Peyer's patch (tissue), 4 donors: ENCODE data around the gene MARK3. TPM values are rescaled to one million over a fixed set of nuclear protein-coding genes. Genes with fewer than 3 reads are reported as not detected.

Source experiments
- DNase-seq, 3 donors: peaks; one replicate each; pipeline ENCODE4 v3.0.0-alpha.2; 2017 to 2019
- H3K27ac ChIP-seq, 4 donors: fragments of 200-600 bp; sonication (generic); one replicate each; pipeline ENCODE4 v1.5.1; 2016 to 2019
- H3K27me3 ChIP-seq, 2 donors: fragments of 200-600 bp; sonication (generic); one replicate each; pipeline ENCODE4 v1.5.1; 2019
- H3K36me3 ChIP-seq, 3 donors: fragments of 200-600 bp; sonication (generic); one replicate each; pipeline ENCODE4 v1.5.1; 2016 to 2019
- H3K4me1 ChIP-seq, 4 donors: fragments of 200-600 bp; sonication (generic); one replicate each; pipeline ENCODE4 v1.5.1; 2016 to 2019
- H3K4me3 ChIP-seq, 4 donors: fragments of 200-600 bp; sonication (generic); 1 replicate in 3 of 4; 2 replicates in 1 of 4; pipeline ENCODE4 v1.5.1; 2016 to 2019; ENCODE audit warnings: mild to moderate bottlenecking in 1 of 4
- H3K9me3 ChIP-seq, 4 donors: fragments of 200-600 bp; sonication (generic); one replicate each; pipeline ENCODE4 v1.5.1; 2016 to 2019; ENCODE audit warnings: mild to moderate bottlenecking in 1 of 4
- POLR2A ChIP-seq, 2 donors: fragments of 450-650 bp; IDR thresholded peaks; one replicate each; pipeline ENCODE4 v1.5.1; 2017; ENCODE audit warnings: antibody characterized with exemption in 2 of 2, mild to moderate bottlenecking in 2 of 2, moderate library complexity in 2 of 2
- total RNA-seq, 4 donors: library from RNA; depleted of rRNA; stranded (reverse); fragments of >200 nt; gene quantifications; one replicate each; pipeline ENCODE4 v1.1.0, GENCODE V29; 2016
- TF ChIP-seq, protein P1 (sequence below), 6 experiments: fragments of 450-650 bp in 4 of 6; fragments of 200-600 bp in 2 of 6; sonication (generic) in 1 of 6; IDR thresholded peaks; one replicate each; pipeline ENCODE4 v1.5.1; 2017 to 2019; ENCODE audit warnings: antibody characterized with exemption in 6 of 6, mild to moderate bottlenecking in 3 of 6, moderate library complexity in 1 of 6

Gene MARK3
- total RNA-seq, 4 donors from 2014 or later: 76.0 to 196 (median 99.5) TPM

DNA sequence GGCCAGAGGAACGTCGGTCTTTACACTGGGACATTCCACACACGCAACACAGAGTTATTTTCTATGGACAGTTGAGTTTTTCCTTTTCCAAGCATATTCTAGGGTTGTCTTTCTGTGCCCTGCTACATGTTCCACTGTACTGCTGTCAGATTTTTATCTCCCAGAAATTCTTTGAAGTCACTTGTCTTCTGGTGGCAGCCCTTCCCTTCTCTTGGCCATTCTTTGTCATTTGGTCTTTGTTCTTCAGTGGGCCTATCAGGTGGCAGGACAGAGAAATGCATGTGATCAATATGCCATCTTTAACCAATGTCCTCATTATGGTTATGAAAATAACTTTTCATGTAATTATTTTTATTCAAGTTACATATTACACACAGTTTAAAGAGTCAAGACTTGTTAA lies 36.3 kb downstream of the MARK3 start:
- H3K9me3 ChIP-seq: no peaks in the 10 kb centered on the region
- no peak overlapping the region for H3K27ac ChIP-seq
- H3K4me1 ChIP-seq: peaks cover 0 to 7% (median 0%) of the 10 kb centered on the region in 4 donors
- no peak for DNase-seq
- H3K4me3 ChIP-seq: no peak overlapping the region
- H3K36me3 ChIP-seq: peaks cover 0 to 7% (median 0%) of the 10 kb centered on the region in 3 donors
- TF ChIP-seq, protein P1, sequence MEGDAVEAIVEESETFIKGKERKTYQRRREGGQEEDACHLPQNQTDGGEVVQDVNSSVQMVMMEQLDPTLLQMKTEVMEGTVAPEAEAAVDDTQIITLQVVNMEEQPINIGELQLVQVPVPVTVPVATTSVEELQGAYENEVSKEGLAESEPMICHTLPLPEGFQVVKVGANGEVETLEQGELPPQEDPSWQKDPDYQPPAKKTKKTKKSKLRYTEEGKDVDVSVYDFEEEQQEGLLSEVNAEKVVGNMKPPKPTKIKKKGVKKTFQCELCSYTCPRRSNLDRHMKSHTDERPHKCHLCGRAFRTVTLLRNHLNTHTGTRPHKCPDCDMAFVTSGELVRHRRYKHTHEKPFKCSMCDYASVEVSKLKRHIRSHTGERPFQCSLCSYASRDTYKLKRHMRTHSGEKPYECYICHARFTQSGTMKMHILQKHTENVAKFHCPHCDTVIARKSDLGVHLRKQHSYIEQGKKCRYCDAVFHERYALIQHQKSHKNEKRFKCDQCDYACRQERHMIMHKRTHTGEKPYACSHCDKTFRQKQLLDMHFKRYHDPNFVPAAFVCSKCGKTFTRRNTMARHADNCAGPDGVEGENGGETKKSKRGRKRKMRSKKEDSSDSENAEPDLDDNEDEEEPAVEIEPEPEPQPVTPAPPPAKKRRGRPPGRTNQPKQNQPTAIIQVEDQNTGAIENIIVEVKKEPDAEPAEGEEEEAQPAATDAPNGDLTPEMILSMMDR (IDR thresholded peaks at IDR 0.05): no peak
- TF ChIP-seq POLR2A (IDR thresholded peaks at IDR 0.05): no peak
- H3K27me3 ChIP-seq: no peaks in the 10 kb centered on the region

- Histone ChIP-seq H3K4me1 (peaks cover 0 to 7% (median 0%) of the 10 kb centered on the region in 4 donors), H3K27ac (no peak overlapping the region), H3K4me3 (no peak overlapping the region), H3K36me3 (peaks cover 0 to 4% (median 0%) of the 10 kb centered on the region in 3 donors), H3K27me3 (no peaks in the 10 kb centered on the region), H3K9me3 (no peaks in the 10 kb centered on the region)
- DNase-seq: no peak
- no peak for TF ChIP-seq POLR2A (IDR thresholded peaks at IDR 0.05)
- TF ChIP-seq, protein P1 (IDR thresholded peaks at IDR 0.05): no peak
Observed at GRCh38 chr14:103423050-103423461, 37.8 kb downstream of the MARK3 start.

- DNase-seq: no peak
- Histone ChIP-seq H3K36me3 (no peaks in the 10 kb centered on the region), H3K27me3 (no peaks in the 10 kb centered on the region), H3K9me3 (no peaks in the 10 kb centered on the region), H3K4me1 (peaks cover 0 to 7% (median 0%) of the 10 kb centered on the region in 4 donors), H3K27ac (peak overlapping the region in 1 of 4 donors; percentile 2), H3K4me3 (no peak overlapping the region)
- TF ChIP-seq, protein P1 (IDR thresholded peaks at IDR 0.05): no peak
- no peak for TF ChIP-seq POLR2A (IDR thresholded peaks at IDR 0.05)
Observed at GRCh38 chr14:103427485-103428443, 42.5 kb downstream of the MARK3 start.

GRCh38 chr14:103428723-103429556 lies 43.7 kb downstream of the MARK3 start:
- Histone ChIP-seq H3K27ac (peak overlapping the region in 1 of 4 donors; percentile 22), H3K36me3 (no peaks in the 10 kb centered on the region), H3K4me1 (peaks cover 0 to 7% (median 0%) of the 10 kb centered on the region in 4 donors), H3K4me3 (no peak overlapping the region), H3K9me3 (no peaks in the 10 kb centered on the region), H3K27me3 (no peaks in the 10 kb centered on the region)
- no peak for TF ChIP-seq POLR2A (IDR thresholded peaks at IDR 0.05)
- TF ChIP-seq, protein P1 (IDR thresholded peaks at IDR 0.05): no peak
- DNase-seq: no peak

- Histone ChIP-seq H3K27me3 (no peaks in the 10 kb centered on the region), H3K4me3 (no peak overlapping the region), H3K4me1 (peaks cover 0 to 7% (median 0%) of the 10 kb centered on the region in 4 donors), H3K36me3 (no peaks in the 10 kb centered on the region), H3K9me3 (no peaks in the 10 kb centered on the region), H3K27ac (no peak overlapping the region)
- TF ChIP-seq POLR2A (IDR thresholded peaks at IDR 0.05): no peak
- TF ChIP-seq, protein P1 (IDR thresholded peaks at IDR 0.05): no peak
- no peak for DNase-seq
Observed at GRCh38 chr14:103430358-103430757, 45.1 kb downstream of the MARK3 start.
